GM19193 (cell line): ENCODE measurements around the gene SLC9A8.

Source experiments
- POLR2A ChIP-seq: IDR thresholded peaks from 4 replicates; pipeline ENCODE4 v1.6.1; 2011; ENCODE audit not compliant: insufficient read depth, insufficient read length; ENCODE audit errors: extremely low read depth

The SLC9A8 gene, protein sequence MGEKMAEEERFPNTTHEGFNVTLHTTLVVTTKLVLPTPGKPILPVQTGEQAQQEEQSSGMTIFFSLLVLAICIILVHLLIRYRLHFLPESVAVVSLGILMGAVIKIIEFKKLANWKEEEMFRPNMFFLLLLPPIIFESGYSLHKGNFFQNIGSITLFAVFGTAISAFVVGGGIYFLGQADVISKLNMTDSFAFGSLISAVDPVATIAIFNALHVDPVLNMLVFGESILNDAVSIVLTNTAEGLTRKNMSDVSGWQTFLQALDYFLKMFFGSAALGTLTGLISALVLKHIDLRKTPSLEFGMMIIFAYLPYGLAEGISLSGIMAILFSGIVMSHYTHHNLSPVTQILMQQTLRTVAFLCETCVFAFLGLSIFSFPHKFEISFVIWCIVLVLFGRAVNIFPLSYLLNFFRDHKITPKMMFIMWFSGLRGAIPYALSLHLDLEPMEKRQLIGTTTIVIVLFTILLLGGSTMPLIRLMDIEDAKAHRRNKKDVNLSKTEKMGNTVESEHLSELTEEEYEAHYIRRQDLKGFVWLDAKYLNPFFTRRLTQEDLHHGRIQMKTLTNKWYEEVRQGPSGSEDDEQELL

DNA sequence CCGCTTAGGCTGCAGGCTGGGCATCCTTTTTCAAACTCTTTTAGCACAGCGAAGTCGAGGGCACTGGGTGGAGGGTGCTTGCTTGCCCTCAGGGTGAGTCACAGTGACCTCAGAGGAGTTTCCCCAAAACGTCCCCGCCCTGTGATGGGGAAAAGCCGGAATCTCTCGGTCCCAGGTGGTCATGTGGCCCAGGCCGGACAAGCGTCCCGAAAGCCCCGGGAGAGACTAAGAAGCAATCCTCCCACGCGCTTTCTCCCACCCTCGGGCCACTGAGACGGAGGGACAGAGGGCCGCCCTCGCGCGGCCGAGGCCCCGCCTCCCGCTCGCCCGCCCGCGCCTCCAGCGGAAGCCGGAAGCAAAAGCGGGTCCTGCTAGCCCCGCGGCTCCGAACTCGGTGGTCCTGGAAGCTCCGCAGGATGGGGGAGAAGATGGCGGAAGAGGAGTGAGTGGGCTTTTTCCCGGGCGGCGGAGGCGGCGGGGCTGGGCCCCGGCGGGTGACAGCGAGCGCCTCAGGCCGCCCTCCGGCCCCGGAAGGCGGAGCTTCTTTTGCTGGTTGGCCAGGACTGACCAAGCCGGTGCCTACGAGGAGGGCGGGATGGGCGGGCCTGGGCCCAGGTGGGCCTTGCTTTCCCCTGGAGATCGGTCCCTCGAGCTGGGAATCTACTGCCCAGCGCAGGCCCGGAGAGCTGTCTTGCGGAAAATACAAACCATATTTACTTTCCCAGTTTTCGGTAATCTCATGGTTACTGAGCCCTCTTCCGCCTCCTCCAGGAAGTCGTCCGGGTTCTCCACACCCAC, at the start of gene SLC9A8:
Gene SLC9A8, plus strand, starts transcription at position 322 of the 798 bp plus-strand sequence. Its CDS starts 95 bp downstream, at position 417.
- TF ChIP-seq POLR2A: peak; percentile 81

DNA sequence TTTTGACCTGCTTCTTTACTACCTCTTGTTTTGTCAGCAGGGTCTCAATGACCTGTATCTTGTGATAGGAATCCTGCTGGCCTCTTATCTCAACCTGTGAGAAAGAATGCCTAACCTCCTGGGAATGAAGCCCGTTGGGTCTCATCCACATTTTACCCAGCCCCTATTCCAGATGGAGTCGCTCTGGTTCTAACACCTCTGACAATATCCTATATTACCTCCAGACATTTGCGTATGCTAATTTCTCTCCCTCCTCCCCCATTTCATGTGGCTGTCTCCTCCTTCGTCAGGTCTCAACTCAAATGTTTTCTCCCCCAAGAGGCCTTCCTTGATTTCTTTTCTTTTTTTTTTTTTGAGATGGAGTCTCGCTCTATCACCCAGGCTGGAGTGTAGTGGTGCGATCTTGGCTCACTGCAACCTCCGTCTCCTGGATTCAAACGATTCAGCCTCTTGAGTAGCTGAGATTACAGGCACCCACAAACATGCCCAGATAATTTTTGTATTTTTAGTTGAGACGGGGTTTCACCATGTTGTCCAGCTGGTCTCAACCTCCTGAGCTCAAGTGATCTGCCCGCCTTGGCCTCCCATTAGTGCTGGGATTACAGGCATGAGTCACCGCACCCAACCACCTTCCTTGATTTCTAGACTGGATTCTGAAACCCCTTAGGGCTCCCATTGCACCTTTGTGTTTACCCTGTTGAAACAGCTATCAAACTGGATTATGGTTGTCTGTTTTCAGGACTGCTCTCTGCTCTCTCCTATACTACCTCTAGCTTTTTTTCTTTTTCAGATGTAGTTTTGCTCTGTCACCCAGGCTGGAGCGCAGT, 49.5 kb upstream of the SLC9A8 start:
- TF ChIP-seq POLR2A: no peak

DNA sequence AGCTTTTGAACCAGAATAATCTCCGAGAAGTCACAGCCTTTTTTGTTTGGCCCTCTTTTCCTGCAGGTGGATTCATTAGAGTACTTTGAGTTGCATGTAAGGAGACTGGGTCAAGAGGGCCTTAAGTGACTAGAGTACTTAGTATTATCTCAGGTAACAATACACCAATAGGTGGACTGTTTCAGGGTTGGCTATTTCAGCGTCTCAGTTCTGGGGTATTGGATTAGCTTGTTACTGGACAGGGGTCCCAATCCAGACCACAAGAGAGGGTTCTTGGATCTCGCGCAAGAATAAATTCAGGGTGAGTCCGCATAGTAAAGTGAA, 47.3 kb upstream of the SLC9A8 start:
- TF ChIP-seq POLR2A: no peak

DNA sequence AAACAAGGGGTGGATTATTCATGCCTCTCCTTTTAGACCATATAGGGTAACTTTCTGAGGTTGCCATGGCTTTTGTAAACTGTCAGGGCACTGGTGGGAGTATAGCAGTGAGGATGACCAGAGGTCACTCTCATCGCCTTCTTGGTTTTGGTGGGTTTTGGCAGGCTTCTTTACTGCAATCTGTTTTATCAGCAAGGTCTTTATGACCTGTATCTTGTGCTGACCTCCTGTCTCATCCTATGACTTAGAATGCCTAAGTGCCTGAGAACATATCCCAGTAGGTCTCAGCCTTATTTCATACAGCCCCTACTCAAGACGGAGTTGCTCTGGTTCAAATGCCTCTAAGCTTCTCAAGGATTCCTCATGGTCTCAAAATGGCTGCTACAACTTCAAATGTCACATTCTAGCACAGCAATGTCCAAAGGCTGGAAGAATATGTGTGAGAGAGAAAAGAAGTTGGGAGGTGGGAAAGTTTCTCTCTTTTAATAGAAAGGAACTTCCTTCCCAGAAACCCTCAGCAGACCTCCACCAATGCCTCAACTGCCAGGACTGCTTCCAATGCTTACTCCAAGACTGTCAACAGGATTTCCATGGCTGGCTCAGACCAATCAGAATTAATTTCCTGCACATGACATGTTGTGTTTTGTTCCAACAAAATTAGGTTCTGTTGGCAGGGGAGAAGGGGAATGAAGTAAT, 46.6 kb upstream of the SLC9A8 start:
- no peak for TF ChIP-seq POLR2A

DNA sequence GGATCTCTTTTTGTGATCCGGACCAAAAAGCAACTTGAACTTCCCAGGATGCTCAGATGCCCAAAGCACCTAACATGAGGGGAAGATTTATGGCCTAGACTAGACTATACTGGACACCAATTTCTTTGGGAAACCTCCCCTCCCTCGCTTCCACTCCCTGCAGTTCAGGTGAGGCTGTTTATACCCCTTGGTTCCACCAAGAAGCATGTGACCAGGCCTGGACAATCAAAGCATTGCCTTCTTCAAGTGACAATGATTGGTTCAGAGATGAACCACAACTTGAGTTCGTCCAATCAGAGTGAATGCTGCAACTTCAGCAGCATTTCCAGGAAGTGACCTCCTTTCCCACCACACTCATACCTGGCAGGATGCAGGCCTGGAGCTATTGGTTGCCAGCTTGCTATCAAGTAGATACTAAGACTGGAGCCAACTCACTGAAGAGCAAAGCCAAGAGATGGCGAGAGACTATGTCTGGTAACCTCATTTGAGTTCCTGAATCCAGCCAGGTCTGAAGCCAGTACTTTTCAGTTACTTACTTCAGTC, 45.6 kb upstream of the SLC9A8 start:
- no peak for TF ChIP-seq POLR2A

DNA sequence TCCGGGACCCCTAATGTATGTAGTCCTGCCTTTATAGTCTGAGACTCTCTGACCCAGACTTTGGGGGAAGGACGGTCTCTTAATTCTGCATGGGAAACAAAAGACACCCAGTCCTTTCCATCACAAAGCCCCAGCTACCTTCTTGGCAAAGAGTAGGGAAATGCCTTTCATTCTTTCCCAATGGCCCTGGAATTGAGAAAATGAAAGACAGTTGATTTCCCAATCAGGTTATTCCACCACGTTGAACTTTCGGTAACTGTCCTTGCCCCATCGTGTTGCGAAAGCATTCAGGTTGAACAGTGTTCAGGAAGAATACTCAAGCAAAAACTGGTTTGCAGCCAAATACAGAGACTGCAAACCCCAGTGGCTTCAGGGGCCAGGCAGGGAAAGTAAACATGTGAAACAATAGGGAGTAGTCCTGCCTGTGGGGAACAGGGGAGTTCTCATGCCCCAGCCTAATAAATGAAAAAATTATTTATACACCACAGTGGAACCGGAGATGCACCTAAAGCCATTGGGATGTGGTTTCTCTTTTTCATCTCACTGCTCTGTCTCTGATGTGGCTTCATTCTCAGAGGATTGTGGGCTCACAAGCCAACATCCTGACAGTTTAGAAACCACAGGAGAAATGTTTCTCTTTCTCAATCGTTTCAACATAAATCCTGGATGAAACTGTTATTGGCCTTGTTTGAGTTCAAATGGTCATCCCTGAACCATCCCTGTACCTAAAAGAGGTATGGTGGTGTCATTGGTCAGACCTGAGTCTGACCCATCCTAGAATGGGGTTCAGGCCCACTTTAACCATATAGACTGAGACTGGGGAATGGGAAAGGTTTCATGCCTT, 44.2 kb upstream of the SLC9A8 start:
- TF ChIP-seq POLR2A: no peak

DNA sequence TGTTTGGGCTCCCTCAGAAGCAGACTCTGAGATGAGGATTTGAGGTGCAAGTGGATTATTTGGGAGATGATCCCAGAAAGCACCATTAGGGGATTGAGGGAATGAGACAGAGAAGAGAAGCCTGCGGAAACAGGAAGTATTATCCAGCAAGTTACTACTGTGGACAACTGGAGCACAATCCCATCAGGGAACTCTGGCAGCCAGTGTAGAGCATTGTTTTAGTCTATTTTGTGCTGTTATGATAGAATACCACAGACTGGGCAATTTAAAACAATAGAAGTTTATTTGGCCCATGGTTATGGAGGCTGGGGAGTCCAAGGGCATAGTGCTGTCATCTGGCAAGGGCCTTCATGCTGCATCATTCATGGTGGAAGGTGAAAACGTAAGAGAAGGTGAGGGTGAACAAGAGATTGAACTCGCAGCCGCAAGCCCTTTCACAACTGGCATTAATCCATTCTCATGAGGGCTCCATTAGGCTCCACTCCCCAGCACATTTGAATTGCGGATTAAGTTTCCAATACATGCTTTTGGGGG, 43.5 kb upstream of the SLC9A8 start:
- no peak for TF ChIP-seq POLR2A

DNA sequence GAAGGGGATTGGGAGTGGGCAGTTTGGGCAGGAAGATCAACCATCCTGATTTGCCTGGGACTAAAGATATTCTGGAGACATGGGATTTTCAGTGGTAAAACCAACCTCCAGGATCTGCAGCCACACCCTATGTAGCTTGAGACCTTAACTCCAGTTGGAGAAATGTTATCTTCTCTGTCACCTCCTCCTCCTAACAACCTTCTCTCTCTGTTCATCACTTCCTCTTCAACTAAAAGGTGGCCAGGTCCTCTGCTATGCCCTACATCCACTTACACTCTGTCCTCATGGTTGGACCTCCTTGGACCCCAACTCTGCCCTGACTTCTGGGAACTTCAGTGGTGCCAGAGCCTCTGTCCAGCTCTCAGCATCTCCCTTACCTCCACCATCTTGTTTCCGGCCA, 42.0 kb upstream of the SLC9A8 start:
- TF ChIP-seq POLR2A: no peak

DNA sequence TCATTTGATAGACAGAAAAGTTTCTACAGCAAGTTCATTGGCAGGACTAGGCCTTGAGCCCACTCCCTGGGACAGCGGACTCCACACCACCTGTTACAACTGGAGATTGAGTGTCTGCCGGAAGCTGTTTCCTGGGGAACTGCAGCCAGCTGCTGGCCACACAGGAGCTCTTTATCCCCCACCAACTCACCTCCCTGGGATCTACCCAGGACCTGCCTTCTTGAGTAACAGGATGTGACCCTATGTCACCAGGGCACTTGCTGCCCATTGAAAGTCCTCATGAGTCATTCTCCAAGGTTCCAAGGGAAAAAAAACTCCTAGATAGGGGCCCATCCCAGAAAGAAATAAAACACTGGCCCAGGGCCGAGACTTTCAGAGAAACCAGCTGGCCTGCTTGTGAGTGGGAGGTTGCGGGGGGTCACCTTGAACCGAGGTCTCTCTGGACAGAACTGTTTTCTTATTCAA, 37.4 kb upstream of the SLC9A8 start:
- TF ChIP-seq POLR2A: no peak

DNA sequence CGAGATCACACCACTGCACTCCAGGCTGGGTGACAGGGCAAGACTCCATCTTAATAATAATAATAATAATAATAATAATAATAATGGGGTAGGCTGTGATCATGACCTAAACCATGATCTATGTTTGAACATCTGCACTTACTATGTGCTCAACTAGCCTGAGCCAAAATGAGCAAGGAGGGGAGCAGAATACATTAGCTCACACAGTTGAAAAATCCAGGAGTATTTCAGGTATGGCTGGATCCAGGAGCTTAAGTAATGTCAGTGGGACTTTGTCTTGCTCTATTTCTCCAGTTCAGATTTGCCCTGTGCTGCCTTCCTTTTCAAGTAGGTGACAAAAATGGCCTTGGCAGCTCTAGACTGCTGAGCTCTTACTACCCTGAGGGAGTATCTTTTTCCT, 32.7 kb upstream of the SLC9A8 start:
- TF ChIP-seq POLR2A: no peak

DNA sequence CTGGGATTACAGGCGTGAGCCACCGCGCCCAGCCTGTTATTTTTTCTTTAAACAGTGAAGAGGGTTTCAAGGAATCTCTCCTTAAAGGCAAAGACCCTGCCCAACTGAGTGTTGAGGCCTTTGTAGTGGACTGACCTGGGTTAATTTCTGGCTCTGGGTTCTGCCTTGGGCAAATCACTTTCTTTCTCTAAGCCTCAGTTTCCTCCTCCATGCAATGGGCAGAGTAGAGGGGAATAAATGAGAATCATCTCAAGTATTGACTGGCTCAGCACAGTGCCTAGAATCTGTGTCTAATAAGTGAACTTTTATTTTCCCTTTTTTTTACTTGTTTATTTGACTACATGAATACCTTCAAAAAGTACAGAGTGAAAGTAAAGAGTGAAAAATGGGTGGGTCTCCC, 31.0 kb upstream of the SLC9A8 start:
- TF ChIP-seq POLR2A: no peak

DNA sequence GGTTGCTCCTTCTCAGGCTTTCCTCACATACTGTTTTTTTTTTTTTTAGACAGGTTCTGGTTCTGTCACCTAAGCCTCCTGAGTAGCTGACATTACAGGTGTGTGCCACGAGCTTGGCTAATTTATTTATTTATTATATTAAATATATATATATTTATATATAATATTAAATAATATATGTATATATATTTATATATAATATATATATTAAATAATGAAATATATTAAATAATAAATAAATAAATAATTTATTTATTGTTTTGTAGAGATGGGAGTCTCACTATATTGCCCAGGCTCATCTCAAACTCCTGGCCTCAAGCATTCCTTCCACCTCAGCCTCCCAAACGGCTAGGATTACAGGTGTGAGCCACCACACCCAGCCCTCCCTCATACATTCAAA, 28.3 kb upstream of the SLC9A8 start:
- TF ChIP-seq POLR2A: no peak
